Stimulated activated CD4-positive, alpha-beta T cell treated with anti-CD3 and anti-CD28 coated beads, TNF-alpha, amount 100 ng/mL, for 24 hours (primary cell): ENCODE measurements around the gene MMP24.

Source experiments
- DNase-seq, 3 experiments: peaks; one replicate each; pipeline ENCODE4 v3.0.0-alpha.2; 2020; ENCODE audit warnings: low read depth in 3 of 3

MMP24 gene

DNA sequence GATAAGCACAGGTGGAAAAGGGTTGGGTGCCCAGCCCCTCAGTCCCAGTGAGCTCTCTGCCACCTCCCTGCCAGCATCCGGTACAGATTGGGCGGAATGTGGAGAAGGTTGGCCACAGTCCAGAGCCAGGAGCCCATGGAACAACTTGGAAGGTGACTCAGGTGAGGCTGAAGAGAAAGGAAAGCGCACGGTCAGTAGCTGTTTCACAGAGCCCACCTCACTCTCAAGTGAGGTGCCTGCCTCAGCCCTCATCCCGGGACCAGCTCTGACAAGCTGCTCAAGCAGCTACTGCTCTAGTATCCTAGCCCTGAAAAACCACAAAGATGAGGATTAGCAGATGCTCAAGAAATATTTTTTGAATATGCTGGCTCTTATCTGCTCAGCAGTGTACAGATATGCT lies 52.5 kb downstream of the MMP24 start:
- no peak for DNase-seq

DNA sequence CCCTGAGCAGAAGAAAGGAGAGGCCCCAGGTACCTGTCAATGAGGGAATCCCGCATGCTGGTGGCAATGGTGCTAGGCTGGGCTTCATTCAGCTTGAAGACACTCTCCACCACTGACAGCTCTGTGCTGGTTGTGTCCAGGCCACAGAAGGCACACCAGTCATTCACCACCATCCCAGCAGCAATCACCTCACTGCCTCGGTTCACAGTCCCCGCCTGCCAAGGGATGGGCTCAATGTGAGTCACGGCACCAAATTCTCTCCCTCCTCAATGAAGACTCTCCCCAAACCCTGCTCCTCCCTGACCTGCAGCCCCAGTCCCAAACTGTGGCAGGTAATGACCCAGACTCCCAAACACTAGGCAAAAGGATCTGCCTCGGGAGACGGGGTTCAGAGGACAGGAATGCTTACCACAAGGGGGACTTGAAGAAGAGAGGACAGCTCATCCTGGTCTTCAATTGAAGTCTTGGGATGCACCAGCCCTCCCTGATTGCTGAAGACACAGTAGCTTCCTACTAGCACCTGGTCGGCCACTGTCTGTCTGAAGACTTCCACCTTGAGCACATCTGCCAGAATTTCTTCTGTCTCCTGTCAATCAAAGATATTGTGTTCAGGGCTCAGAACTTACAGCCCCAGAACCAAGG lies 53.2 kb downstream of the MMP24 start:
- DNase-seq: no peak

DNA sequence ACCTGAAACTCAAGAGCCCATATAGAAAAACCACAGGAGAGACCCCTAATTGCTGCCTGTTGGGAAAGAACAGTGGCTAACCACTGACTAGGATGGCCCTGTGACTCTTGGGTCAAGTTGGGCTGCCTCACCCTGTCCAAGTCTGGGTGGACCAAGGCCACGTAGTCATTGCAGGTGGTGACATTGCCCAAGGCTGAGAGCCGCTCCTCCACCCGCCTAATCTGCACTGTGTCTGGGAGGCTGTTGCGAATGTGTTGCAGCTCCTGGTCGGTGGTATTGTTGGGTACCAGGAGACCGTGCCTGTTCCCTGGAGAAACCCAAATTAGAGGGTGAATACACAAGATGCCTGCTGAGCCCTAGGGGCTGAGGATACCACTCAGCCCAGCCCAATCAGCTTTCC lies 54.0 kb downstream of the MMP24 start:
- DNase-seq: no peak

DNA sequence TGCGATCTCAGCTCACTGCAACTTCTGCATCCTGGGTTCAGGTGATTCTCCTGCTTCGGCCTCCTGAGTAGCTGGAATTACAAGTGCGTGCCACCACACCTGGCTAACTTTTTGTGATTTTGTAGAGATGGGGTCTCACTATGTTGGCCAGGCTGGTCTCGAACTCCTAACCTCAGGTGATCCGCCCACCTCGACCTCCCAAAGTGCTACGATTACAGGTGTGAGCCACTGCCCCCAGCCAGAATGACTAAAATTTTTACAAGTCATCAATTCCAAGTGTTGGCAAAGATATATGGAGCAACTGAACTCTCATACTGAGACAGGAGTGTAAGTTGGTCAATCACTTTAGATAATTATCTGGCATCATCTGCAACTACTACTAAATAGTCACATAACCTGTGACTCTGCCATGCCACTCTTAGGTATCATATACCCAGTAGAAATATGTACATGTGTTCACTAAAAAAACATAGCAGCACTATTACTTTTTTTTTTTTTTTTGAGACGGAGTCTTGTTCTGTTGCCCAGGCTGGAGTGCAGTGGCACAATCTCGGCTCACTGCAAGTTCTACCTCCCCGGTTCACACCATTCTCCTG lies 55.1 kb downstream of the MMP24 start:
- DNase-seq: no peak

DNA sequence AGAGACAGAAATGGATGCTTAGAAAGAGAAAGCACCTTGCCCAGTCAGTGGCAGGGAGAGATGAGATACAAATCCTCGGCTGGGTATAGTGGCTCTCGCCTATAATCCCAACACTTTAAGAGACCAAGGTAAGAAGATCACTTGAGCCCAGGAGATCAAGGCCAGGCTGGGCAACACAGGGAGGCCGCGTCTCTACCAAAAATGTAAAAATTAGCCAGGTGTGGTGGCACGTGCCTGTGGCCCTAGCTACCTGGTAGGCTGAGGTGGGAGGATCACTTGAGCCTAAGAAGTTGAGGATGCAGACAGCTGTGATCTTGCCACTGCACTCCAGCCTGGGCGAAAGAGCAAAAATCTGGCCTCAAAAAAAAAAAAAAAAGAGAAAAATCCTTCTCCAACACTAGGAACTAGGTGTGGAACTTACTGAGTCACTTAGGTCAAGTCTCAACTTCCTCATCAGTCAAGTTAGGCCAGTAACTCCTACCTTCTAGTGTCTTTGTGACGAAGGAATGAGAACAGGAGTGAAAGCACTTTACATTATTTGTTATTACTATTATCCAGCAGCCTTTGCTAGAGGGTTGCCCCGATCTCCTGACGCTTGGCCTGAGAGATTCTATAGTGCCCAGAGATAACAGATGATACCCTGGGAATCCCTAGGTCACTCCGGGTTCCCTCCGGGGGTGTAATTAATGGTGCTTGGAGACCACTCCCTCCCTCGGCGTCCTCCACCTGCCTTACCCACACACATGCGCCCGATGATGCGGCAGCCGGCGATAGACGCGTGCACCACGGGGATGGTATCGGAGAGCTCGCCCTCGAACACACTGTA lies 57.2 kb downstream of the MMP24 start:
- peak in 1 of 3 experiments; percentile 28 for DNase-seq

DNA sequence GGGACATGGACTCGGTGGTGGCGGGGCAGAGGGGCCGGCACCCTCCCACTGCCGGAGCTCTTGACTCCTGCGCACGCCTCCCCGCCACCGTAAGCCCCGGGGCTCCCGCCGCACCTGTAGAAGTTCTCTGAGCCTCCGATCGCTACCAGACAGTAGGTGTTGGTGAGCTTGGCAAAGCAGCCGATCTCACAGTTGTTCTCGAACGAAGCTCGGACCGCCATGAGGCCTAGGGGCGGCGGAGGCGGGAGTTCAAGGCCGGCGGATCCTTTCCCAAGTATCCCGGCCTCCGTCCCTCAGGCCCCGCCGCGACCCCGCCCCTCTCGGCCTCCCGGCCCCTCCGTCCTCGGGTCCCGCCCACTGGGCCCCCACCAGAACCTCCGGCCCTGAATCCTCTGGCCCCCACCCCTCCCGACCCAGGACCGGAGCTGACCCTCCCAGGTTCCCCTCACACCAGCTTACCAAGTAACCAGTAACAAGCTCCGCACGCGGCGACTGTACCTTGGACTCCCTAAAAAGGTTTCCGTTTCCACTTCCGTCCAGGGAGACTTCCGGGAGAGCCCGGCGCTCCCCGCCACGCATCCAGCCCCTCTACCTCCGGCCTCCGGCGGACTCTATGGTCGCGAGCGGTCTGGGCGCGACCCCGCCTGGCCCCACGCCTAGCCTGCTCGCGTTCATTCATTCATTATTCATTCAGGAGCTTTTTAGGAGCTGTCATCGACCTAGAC lies 57.9 kb downstream of the MMP24 start, which contains the start of gene EIF6:
EIF6 (minus strand) TSS at position 506 of the 725 bp plus-strand sequence; CDS start at position 221, 285 bp downstream.
- peak; percentile 62 to 80 (median 64) for DNase-seq

DNA sequence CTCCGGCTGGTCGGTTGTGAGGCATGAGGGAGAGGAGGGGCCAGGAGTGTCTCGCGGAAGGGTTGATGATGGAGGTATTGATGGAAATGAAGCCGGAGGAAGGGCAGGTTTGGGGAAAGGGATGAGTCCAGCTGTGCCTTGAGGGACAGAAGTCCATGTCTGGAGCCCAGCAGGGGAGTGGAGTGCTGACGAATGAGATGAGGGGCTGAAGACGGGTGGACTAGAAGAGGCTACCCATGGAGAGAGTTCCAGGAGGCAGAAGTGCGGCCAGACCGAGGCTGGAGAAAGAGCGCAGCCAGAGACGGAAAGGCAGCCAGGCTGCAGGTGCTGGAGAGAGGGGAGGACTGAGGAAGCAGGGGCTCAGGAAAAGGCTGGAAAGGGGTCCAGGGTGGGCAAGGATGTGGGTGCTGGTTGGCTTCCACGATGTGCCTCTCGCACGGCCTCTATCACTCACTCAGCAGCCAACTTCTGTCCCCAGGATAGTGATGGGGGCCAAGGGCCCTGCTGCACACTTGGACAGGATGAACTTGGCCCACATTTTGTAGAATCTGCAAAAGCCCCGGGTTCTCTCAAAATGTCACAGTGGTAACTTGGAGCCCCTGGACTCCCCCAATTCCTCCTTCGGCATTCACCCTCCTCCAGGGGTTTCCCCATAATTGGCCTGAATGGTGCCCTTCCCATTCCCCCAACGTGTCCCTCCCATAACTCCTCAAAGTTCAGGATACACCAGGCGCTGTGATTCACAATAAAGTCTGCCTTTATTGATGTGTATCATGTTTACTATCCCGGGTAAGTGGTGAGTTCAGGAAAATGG lies 58.7 kb downstream of the MMP24 start:
- DNase-seq: no peak

DNA sequence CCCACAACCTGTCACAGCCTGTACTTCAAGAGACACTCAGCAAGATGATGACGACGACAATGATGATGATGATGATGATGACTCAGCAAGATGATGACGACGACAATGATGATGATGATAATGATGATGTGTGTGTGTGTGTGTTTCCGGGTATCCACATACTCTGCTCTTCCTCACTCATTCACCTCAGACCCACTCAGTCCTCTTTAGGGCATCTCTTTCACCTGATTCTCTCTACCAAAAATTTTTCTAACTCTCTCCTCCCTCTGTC lies 59.3 kb downstream of the MMP24 start:
- no peak for DNase-seq

DNA sequence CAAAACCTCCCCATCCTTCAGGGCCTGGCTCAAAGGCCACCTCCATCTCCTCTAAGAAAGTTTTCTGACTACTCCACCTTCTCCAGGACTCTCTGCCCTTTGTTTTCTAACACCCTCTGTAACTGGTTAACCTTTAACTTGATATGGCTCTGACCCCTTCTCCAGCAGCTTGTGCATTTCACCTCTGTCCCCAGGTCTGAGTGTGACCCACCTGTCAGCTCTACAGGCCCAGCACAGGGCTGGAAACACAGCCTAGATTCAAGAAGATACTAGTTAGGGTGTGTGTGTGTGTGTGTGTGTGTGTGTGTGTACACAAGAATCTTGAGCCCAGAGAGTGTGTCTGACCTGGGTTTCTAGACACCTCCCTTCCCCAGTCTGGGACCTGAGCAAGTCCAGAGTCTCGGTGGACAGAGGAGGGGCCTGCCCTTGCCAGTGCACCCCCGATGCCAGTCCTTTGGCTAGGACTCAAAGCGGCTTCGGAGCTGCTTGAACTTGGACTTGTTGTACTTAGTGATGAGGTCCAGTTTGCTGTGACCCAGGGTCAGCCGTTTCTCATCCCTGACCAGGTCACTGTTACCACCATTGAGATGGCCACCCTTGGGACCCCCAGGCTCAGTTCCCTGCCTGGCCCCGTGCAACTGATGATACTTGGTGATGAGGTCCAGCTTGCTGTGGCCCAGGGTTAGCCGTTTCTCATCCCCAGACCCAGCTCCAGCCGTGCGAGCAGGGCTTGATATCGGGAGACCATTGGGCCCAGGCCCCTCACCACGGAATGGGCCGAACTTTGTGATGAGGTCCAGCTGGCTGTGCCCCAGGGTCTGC lies 59.8 kb downstream of the MMP24 start:
- no peak for DNase-seq

DNA sequence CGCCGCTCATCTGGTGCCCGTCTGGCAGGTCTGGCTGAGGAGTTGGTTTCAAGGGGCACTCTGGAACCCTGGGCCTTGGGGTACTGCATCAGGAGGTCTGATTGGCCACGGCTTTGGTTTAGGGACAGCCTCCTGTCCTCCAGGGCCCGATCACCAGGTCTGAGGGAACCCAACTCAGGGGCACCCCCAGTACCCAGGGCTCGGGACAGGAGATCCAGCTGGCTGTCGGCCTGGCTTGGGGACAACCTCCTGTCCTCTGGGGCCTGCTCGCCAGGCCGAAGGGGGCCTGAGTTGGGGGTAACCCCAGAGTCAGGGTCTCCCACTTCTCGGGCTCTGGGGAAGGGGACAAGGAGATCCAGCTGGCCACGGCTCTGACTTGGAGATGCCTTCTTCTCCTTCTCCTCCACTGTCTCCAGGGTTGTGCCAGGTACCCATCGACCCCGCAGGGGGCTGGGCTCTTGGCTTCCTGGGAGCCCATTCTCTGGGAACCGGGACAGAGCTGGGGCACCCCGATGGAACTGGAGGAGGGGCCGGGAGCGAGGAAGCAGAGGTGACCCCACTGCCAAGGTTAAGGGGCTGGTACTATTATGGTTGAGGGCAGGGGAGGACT lies 60.5 kb downstream of the MMP24 start:
- no peak for DNase-seq

DNA sequence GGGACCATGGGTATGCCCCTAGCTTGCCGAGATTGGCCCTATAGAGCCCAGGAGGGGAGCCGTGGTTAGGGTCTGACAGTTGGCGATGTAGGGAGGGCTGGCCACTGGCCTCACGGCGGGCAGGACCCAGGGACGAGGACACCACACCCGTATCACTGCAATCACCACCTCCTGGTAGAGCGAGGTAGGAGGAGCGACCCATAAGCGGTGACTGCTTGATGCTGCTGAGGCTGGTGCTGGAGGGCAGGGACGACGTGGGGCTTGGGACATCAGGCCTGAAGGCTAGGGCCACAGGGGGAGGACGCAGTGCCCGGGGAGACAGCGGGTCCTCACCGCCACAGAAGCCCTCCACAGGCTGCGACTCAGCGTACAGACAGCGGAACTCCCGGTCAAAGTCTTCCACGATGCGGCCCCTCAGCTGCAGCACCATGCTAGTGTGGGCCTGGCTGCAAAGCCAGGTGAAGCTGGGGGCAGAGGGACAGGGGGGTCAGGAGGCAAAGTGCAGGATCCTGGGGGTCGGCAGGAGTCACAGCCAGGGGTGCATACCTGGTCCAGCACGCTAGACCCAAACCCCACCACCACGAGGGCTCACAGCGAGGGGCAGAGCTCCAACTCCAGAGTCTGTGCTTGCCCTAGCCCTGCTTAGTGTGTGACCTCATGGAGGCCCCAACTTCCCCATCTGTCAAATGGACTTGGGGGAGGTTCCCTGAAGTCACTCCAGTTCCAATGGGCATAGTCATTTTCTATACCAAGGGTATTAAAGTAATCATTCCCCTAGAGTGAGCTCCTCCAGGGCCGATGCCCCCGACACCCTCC lies 61.2 kb downstream of the MMP24 start:
- DNase-seq: no peak

DNA sequence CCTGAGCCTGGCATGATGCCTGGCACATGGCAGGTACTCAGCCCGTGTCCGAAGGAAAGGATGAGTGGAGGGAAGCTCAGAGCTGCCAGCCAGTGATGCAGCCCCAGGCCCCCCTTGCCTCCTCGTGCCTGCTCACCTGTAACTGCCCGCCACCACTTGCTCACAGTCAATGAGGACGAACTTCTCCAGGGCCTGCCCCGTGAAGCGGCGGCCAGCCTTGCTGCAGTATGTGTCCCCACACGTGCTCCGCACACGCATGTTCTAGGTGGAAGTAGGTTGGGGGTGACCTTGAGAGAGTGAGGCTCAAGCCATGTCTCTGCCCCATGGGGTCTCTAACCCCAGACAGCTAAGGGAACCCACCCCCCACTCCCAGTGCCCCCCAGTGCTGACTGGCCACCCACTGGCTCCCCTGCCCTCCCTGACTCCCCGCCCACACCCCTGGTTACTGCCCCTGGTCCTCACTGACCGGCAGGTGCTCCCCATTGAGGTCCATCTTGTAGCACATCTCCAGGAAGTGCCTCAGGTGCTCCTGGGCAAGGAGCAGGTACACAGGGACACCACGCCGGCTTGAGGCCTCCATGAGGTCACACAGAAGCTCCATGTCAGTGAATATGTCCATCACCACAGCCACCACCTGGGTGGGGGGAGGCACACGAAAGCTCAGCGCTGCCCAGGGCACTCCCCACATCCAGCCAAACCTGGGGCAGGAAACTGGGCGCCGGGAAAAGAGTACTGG lies 62.0 kb downstream of the MMP24 start:
- no peak for DNase-seq

DNA sequence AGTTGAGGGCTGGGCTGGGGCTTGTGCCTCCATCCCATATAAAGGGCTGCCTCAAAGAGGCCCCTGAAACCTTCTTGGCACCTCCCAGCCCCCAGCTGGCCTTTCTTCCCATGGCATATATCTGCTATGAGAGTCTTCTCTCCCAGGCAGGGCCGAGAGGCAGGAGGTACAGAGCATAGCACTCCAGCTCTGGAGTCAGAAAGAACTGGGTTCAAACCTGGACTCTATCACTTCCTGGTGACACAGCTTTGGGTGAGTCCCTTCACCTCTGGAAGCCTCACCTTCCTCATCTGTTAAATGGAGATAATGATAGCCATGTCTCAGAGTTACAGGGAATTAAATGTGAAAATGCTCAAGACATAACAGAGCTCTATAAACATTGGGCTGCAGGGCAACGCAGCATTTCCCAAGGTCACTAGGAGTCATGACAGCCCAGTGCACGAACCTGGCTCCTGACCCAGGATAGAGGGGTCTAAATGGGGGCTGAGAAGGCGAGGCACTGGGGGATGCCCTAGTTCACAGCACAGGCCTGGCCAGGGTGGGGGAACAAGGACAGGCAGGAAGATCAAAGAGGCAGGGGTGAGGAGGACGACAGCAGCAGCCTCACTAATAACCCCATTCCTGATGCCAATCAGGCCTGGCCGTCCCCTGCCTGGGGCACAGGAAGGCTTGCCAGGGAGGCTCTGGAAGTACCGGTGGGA lies 63.8 kb downstream of the MMP24 start:
- DNase-seq: no peak

DNA sequence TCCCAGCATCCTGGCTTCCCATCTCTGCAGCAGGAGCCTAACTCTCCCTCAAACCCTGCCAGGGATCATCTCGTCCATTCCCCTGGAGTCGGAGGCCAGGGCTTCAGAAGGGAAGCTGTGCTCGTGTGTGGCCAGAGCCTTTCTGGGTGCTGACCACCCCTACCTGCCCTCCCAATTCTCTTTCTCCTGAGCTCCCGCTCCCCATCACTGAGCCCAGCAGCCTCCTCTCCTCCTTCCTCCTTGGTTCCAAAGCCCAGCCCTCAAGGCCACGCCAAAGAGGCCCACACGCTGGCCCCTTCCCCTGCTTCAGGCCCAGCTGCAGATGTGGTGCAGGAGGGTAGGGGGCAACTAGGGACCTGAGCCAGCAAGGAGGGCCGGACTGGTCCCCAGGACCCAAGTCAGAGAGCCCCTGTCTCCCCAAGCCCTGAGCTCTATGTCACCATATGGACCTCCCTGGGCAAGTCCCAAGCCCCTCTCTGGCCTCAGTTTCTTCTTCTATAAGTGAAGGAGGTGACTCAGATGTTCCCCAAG lies 64.5 kb downstream of the MMP24 start:
- no peak for DNase-seq

DNA sequence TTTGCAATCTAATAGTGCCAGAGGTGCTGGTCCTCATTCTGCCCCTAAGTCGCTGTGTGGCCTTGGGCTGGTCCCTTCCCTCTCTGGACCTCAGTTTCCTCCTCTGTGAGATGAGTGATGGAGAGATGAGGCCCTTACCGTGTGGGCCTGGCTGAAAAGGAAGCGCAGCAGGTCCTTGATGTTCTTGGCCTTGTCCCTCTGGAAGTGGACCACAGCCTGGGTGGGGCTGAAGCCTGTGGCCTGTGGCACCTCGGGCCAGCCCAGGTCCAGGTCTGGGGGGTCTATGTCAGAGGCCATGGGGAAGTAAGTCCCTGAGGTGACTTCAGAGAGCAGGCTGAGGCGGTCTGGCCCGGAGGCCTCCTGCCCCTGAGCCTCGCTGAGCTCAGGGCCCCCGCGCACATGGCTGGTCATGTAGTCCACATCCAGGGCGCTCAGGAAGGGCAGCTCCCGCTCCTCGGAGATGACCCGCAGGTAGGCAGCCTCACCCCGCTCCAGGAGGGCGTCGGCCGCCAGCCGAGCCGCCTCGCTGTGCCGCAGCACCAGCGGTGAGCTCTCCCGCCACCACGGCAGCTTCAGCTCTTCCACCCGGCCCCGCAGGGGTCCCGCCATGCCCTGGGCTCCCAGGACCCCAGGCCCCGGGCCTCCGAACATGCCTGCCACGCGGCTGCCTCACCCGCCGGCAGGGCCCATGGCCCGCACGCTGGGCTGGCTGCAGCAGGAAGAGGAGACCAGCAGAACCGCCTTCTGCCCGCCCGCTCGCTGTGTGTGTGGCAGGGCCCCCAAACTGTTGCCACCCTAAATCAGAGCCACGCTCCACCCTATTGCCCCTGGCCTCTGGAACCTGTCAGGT lies 65.4 kb downstream of the MMP24 start, which contains the start of gene FAM83C:
FAM83C (minus strand) TSS at position 772 of the 850 bp plus-strand sequence; CDS start at position 651, 121 bp downstream.
- DNase-seq: no peak

DNA sequence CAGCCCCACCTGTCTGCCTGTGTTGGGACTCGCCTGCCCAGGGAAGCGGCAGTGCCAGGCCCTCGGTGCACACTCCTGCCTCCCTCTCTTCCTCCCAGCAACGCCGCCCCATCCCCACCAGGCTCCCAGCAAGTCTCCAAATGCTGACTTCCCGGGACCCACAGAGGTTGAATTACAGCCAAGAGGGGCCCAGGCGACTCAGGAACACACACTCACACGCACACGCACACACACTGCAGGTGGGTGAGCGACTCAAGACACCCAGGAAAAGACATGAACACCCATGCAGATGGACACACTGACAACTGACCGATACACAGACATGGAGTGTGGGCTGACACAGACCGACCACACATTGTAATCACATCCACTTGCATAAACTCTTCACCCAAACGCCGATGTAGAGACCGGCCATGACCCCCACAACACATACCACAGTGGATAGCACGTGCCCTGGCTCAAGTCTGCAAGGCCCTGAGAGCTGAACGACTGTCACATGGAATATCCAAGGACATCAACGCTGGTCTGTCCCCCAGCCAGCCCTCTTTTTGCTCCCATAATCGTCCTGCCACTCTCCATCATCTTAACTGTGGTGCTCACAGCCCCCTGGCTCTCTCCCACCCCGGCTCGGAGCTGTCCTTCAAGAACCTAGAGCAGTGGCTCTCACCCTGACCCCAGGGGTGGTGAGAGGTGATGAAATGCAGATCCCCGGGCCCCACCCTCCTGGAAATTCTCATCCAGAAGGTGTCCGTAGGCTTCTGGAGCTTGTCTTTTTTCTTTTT lies 66.2 kb downstream of the MMP24 start:
- no peak for DNase-seq
